Right lobe of liver (tissue), 4 donors: Measurements from ENCODE around the gene DDX46.

Experiments
- CTCF ChIP-seq, 4 donors: fragments of 200-600 bp in 3 of 4; fragments of 450-650 bp in 1 of 4; IDR thresholded peaks; one replicate each; pipeline versions ENCODE4 v1.5.1 to v1.8.0; 2016 to 2022; ENCODE audit warnings: antibody characterized with exemption in 4 of 4, mild to moderate bottlenecking in 2 of 4
- POLR2A ChIP-seq: fragments of 450-650 bp; IDR thresholded peaks from one replicate; pipeline ENCODE4 v1.6.1; 2017; ENCODE audit warnings: antibody characterized with exemption, mild to moderate bottlenecking
- donor health status: DM: no; HTN: no; CAD: no.
- donor health status: DM: no; HTN: no; CAD: no.
- donor health status: DM: no; HTN: yes; CAD: no.

- TF ChIP-seq CTCF (IDR thresholded peaks at IDR 0.05) (no peak), POLR2A (no peak)
Observed at GRCh38 chr5:134724872-134725271, 33.7 kb upstream of the DDX46 start.
